ENCODE data around the gene ZNF446. TPM values are rescaled to one million over a fixed set of nuclear protein-coding genes. Genes with fewer than 3 reads are reported as not detected.
A peak's percentile ranks its signal among the peaks of the same experiment; 100 is the strongest.
"Not testable (repeated sequence)": the region's sequence is repeated elsewhere in the genome, so short reads cannot be mapped to it uniquely, and the experiment has no call there.

Gene ZNF446
- polyA plus RNA-seq, 5 donors: 12.0 to 16.5 (median 14.0) TPM

- peak; percentile 95 for DNase-seq
Observed at GRCh38 chr19:58499021-58499927, 23.1 kb downstream of the ZNF446 start.

GRCh38 chr19:58500242-58500641, 24.1 kb downstream of the ZNF446 start:
- DNase-seq: no peak

GRCh38 chr19:58507602-58508223, 31.6 kb downstream of the ZNF446 start:
- not testable (repeated sequence) for DNase-seq

GRCh38 chr19:58509731-58510083, 33.6 kb downstream of the ZNF446 start:
- no peak for DNase-seq

DNA sequence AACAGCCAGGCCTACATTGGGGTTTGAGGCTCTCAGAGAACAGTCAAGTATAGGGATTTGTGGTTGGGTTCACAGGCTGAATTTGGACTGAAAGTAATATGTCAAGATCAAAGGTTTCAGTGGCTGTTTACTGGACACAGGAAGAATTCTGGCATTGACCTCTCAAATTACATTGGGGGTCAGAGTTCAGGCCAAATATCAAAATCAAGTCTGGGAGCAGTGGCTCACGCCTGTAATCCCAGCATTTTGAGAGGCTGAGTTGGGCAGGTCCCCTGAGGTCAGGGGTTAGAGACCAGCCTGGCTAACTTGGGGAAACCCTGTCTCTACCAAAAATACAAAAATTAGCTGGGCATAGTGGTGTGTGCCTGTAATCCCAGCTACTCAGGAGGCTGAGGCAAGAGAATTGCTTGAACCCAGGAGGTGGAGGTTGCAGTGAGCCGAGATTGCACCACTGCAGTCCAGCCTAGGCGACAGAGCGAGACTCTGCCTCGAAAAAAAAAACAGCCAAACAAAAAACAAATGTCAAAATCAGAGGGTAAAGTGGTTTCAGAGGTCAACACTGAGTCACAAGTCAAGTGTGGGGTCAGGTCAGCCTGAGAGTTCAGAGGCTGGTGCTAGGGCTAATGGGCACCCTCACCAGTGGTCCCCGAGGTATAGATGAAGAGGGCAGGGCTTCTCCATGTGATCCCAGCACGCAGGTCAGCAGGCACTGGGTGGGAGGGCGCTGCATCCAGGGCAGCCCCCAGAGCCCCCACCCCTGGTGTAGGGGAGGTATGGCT, 34.1 kb downstream of the ZNF446 start:
- no peak for DNase-seq

DNA sequence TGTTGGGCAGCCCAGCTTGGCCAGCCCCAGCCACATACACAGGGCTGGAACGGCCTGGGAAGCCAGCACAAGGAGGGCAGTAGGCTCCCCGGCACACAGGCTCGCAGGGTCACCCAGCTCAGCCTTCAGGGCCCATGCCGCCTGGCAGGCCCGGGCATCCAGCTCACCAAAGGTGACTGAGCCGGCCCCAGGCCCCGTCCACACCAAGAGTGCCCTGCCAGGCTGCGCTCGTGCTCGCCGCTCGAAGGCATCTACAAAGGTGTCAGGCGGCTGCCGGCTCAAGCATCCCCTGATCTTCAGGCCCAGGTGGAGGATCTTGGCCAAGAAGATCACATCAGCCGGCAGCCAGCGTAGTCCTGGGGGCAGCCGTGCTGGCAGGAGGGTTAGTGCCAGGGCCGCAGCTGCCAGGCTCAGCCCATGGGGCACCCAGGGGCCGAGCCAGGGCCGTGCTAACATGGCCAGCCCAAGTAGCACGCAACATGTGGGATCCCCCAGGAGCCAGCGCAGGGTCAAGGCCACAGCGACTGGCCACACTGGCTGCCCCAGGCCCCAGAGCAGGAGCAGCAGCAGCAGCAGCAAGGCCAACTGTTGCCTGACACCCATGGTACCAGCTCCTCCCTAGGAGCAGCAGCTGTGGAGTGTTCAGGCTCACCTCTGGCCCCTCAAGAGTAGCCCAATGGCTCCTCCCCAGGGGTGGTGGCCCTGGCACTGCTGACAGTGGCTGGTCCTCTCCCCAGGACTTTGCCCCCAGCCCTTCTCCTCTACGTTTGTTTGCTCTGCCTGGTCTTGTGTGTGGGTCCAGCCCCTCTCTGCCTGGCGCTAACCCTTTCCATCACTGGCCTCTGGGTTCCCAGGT, 35.4 kb downstream of the ZNF446 start, which contains the start of gene SLC27A5:
SLC27A5 (minus strand) TSS at position 640 of the 856 bp plus-strand sequence; CDS start at position 603, 37 bp downstream.
- no peak for DNase-seq

DNA sequence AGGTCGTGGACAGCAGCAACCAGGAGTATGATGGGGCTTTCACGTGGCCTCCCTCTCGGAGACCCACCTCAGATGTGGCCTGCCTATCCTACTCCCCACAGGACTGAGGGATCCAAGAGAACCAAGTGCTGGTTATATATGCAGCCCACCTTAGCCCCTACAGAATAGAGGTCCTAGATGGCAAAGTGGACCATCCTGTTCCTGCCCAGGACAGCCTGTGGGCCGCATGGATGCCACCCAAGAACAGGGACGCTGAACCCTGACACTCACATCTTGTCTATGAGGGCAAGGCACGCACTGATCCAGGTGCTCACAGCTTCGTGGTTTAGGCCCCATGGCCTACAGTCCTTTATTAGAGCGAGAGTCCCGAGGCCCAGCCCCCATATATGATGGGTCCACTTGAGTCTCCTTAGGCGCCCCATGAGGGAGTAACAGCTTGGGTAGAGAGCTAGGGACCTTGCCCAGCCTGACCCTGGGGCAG, 37.1 kb downstream of the ZNF446 start:
- no peak for DNase-seq

- DNase-seq: peak; percentile 84 to 85
Observed at GRCh38 chr19:58513694-58514563, 37.8 kb downstream of the ZNF446 start.

- no peak for DNase-seq
Observed at GRCh38 chr19:58514564-58515022, 38.4 kb downstream of the ZNF446 start.

GRCh38 chr19:58515259-58515658, 39.1 kb downstream of the ZNF446 start:
- DNase-seq: no peak

DNA sequence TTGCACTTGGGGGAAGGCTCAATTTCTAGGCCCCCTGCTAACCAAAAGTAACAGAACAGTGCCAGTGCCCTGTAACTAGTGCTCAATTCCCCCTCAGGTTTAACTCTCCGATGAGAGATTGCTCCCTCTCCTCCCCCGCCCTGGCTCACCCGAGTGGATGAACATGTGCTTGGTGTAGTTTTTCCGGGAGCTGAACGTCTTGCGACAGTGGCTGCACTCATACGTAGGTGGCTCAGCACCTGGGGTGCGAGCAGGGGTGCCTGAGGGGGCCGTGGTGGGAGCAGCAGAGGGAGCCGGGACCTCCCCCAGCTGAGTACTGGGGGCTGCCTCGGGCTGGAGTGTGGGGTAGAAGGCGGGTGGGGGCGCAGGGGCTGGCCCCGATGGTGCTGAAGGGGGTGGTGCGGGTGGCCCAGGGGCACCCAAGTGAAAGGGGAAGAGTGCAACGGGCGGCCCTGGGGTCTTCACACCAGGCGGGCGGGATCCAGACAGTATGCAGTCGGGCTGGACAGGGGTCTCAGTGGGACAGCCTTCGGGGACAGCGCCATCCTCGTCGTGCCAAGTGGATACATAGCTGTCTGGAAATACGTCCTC, 40.2 kb downstream of the ZNF446 start:
- DNase-seq: no peak

DNA sequence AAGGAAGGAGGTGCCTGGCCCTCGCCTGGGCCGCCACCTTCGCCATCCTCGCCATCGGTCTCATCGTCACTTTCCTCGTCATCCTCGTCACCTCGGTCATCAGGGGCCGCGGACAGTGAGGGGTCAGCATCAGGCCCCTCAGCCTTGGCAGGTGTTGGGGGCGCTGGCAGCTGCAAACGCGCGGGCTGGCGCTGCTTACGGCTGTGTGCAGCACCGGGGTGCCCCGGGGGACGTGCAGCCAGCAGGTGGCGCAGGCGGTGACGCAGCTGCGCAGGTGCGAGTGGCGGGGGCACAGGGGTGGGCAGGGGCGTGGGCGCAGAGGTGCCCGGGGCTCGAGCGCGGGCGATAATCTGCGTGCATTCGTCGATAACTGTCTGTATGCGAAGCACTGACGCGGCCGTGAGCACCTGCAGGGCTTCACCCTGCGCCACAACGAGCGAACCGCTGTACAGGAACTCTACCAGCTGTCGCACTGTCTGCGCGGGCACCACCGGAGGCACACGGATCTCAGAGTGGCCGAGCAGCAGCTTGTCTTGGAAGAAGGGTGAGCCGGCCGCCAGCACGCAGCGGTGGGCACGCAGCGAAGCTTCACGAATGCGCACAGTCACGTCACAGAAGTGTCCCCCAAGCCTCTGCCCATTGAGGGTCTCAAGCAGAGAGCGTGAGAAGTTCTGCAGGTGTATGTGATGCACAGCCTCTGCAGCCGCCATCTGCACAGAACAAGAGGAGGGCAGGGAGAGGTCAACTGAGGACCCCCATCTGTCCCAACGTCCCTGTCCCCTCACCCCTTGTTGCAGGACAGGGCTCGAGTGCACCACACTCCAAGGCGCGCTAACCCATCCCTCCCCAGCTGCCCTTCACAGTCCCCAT, 41.0 kb downstream of the ZNF446 start:
- no peak for DNase-seq

DNA sequence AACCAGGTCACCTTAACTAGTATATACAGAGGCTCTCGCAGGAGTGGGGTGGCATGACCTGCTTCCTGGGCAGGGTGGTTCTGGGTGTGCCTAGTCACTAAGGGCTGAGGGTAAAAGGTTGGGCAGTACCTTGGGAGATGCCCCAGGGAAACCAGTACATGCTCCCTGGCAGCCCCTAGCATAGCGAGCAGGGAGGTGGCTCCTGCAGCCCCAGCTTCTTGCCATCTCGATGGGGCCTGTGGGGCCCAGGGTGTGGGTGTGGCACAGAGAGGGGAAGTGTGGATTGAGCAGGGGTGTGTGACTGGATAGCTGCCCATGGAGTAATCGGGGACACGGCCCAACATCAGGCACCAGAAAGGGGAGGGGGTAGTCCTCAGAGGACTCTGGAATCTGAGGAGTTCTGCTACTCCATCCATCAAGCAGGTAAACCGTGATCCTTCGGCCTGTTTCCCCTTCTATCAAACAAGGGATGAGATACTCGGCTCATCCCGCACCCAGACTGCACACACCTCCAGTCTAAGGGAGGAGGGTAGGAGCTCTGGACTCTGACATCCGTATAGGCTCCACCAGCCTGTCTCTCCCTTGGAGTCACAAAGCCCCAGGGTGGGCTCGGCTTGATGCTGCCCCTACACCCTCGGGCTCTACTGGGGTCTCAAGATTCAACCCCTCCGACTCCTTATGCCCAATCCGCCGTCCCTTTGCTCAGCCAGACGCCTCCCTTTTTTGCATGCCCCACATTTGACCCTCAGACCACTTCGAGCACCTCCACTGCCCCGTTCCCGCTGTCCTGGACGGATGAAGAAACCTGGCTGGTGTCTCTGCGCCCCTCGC, 42.3 kb downstream of the ZNF446 start:
- DNase-seq: no peak

- peak in 1 of 2 donors; percentile 63 for DNase-seq
Observed at GRCh38 chr19:58519087-58519354, 42.9 kb downstream of the ZNF446 start.

DNA sequence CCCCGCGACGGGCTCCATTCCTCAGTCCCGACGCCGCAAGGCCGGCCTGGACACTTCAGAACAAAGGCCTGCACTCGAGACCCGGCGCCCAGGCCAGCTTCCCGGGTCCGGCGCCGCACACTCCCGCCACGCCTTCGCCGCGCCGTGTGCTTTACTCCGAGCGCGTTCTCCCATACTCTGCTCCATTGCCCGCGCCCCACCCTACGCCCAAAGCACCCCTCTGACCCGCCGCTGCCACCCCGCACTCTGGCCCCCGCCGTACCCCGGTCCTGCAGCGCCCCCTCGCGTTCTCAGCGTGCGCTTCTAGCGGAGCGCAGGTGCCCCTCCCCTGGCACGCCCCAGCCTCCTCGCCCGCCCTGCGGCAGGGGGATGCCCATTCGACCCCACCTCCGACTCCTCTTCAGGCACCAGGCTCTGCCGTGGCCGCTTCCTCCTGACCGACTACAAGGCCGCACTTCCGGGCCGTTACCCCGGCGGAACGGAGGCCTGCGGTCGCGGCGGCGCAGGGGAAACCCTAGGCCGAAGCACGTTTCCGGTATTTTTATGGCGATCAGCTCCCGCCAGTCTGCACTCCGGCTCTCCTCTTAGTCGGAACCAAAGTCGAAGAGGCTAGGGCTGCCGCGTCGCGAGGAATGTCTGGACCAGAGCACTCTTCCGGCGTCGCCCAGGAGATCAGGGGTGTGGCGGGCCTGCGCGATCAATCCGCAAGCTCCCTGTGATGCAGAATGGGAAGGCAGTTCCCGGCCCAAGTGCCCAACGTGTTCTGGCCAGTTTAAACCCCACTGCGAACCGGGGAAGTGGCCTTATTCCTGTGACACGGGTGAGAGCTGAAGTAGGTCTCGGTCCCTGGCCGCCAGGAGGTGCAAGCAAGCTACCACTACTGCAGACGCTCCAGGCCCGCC, 43.5 kb downstream of the ZNF446 start, which contains the start of gene ZBTB45:
ZBTB45 (minus strand) TSS at position 456 of the 902 bp plus-strand sequence. CDS start 2,137 bp downstream, outside the sequence.
- DNase-seq: peak; percentile 91 to 94

- DNase-seq: no peak
Observed at GRCh38 chr19:58520257-58520599, 44.1 kb downstream of the ZNF446 start.

GRCh38 chr19:58521651-58522050, 45.5 kb downstream of the ZNF446 start:
- DNase-seq: no peak
